NCI-H2196 treated with DMSO at 0.1 percent for 48 hours (cell line): Measurements from ENCODE around the gene ZFYVE28.

Source experiments
- DNase-seq: peaks from one replicate; lab custom pipeline; 2025; ENCODE audit not compliant: unreplicated experiment; lab: John Stamatoyannopoulos, UW

The ZFYVE28 gene

GRCh38 chr4:2428496-2429213 lies 10.2 kb upstream of the ZFYVE28 start:
- no peak for DNase-seq

DNA sequence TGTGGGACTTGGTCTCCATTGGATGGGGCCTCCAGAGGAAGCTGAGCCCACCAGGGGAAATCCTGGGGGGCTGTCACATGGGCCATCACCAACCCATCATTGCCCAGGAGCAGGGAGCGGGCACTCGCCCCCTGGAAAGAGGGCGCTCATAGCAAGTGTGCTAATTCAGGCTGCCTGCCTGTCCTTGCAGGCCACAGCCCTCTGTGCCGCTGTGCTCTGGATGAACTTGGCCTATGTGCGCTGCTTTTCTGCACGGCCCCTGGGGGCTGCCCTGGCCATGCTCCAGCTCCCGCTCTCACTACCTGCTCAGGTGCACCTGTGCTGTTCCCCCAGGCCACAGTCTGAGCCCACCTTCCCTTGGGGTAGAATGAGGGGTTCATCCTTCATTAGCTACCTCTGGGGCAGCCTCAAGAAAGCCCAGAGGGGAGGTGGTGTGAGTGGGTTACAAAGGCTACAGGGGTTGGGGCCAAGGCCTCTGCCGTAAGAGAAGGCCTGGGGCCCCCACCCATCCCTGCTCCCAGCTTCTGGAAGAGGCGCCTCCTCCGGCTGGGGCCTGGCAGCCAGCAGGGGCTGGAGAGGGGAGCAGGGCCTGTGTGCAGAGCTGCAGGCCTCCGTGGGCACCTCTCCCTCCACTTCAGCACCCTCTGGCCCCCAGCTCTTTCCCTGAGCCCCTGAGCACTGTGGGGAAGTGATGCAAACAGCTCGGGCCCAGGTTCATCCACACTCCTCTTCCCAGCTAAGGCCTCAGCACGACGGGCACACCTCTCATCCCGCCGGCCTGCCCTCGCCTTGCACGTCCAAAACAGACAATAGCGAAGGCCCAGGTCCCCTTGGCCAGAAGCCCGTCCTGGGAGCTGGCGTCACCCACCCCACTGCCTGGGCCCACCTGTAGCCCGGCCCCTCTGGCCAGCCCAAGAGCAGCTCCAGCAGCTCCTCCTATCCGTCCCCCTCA lies 9.2 kb upstream of the ZFYVE28 start:
- DNase-seq, result no peak

DNA sequence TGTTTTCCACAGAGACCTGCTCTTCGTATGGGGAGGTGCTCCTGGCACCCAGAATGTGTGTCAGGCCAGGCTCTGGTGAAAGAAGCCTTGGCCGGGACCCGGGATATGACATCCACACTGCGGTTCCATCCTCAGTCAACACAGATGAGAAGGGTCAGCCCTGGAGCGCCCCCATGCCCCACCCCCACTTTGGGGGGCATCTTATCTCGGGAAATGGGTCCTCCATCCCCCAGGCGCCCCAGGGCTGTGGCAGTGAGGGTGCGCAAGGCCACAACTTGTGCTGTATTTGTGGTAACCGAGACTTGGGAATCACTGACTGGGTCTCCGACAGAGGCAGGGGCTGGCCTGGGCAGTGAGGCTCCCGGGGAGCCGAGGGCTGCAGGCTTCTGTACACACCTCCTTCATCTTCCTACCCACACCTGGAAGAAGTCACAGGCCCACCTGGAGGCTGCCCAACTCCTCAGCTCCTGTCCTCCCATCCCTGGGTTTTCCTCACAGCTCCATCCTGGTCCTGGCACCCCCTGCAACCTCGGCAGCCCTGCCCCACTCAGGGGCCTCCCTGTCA lies 8.3 kb upstream of the ZFYVE28 start:
- DNase-seq, result no peak

- DNase-seq, result no peak
Observed at GRCh38 chr4:2426069-2426397, 7.6 kb upstream of the ZFYVE28 start.

DNA sequence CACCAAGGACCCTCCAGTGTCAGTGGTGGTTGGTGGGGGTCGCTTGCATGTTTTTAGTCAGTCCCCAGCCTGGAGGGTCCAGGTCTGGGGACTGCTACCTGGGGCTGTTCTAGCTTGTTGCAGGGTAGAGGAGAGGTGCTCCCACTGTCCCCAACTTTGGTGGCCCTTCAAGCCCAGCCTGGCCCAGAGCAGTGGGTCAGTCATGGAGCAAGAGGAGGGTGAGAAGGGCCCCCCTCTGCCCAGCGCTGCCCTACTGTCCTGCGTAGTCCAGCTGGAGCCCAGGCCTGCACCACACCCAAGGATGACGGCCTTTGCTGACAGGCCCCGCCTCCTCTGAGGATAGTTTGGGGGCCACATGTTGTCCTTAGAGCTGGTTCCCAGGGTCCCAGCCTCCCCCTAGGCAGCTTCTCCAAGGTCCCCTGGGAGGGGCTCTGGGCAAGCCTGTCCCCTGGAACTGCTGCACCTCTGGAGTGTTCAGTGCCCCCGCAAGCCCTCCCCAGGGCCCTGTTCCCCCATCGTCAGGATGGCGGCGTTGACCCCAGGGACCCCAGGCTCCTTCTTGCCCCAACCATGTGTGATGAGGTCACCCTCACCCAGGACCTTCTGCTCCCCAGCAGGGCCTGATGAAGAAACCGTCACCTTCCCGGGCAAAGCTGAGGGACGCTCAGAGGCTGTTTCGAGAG lies 7.1 kb upstream of the ZFYVE28 start:
- DNase-seq, result no peak

DNA sequence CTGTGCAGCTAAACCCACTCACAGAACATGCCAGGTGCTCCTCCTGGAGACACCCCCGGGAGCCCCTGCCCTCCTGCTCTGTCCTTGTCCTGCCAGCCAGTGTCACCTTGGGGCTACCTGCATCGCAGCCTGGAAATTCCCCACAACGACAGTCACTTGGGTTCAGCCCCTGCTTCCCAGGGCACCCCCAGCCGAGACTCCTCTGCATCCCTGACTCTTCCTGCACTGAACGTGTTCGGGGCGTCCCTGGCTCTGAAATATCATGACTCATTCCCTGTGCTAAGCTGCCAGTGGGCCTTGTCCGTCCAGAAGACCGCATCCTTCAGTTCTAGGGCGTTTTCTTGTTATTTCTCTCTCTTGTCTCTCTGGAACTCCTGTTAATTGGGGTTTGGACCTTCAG lies 6.1 kb upstream of the ZFYVE28 start:
- no peak for DNase-seq

DNA sequence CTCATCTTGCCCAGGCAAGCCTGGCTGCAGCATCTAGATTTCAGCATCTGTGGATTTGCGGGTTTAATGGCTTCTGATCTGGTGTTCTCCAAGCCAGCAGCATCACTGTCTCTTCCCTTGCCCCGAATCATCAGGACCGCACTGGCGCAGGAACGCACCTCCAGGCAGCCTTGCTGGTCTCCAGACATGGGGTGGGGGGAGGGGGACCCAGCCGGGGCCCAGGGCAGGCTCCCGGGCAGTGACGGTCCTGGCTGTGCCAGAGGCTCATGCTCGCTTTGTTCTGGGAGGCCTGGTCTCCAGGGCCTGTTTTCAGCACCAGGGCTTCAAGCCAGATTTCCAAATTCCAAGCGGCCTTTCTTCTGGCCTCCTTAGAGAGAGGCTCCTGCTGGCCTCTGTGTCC lies 5.2 kb upstream of the ZFYVE28 start:
- no peak for DNase-seq

- DNase-seq, result no peak
Observed at GRCh38 chr4:2423066-2423465, 4.6 kb upstream of the ZFYVE28 start.

- DNase-seq, result no peak
Observed at GRCh38 chr4:2421928-2422327, 3.5 kb upstream of the ZFYVE28 start.

- no peak for DNase-seq
Observed at GRCh38 chr4:2419814-2420213, 1.4 kb upstream of the ZFYVE28 start.

DNA sequence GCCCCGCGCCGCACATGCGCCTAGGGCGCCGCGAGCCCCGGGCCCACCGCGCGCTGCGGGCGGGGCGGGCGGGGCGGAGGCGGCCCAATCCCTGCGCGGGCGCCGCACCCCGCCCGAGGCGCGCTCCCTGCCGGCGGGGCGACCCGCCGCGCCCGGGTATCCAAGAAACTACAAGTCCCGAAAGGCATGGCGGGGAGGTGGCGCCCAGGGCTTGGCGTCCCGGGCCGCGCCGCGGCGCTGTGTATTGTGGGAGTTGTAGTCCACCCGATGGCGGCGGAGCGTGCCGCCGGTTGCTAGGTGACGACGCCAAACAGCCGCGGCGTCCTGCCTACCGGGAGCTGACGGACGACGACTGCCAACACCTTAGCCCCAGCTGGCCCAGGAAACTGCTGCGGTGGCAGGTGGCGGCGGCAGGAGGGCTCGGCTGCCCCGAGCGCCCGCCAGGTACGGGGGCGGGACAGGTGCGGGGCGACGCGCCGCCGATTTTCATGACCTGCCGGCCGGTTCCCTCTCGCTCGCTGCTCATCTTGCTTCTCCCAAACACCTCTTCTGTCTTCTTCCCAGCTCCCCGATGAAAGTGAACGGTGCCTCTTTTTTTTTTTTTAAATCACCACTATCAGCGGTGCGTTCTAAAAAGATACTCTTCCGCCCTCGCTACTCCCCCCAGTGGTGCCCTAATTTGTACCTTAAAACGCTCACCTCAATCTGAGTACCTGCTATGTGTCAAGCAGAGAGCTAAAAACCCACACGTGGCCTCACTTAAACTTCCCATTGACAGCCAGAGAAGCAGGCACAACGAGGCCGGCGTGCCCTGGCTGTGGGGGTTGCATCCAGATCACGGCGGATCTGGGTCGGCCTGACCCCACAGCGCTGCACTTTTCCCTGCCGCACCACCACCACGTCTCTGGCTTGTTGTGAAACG lies 466 bp upstream of the ZFYVE28 start, which contains the start of gene CFAP99:
Gene CFAP99 (plus strand): TSS at position 306 of the 922 bp plus-strand sequence.
- peak; percentile 91 for DNase-seq

- DNase-seq, result no peak
Observed at GRCh38 chr4:2417226-2417764, 1.1 kb downstream of the ZFYVE28 start.

DNA sequence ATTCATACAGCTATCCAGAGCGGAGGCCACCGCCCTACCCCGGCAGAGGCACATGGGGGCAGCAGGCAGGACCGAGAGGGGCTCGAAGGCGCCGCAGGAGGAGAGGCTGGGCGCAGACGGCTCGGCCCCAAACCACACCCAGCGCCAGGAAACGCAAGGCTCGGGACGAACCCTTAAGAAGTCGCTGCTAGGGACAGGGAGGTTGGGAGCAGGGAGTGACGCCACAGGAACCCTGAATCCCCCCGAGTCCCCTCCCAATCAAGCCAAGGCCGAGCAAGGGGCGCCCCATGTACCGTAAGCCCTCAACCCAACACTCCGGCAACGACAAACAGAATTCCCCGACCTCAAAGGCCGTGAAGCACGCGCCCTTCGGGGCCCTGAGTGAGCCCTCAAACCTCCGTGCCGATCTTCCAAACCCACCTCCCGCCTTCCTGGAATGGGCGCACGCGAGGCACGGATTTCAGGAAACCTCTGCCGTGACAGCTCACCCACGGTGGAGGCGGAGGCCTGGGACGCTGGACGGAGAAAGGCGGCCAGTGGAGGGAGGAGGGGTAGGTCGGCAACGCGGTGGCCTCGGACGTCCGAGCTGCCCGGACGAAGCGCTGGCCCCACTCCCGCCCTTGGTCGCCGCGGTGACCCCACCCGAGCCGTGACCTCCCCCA lies 1.8 kb downstream of the ZFYVE28 start:
- no peak for DNase-seq

DNA sequence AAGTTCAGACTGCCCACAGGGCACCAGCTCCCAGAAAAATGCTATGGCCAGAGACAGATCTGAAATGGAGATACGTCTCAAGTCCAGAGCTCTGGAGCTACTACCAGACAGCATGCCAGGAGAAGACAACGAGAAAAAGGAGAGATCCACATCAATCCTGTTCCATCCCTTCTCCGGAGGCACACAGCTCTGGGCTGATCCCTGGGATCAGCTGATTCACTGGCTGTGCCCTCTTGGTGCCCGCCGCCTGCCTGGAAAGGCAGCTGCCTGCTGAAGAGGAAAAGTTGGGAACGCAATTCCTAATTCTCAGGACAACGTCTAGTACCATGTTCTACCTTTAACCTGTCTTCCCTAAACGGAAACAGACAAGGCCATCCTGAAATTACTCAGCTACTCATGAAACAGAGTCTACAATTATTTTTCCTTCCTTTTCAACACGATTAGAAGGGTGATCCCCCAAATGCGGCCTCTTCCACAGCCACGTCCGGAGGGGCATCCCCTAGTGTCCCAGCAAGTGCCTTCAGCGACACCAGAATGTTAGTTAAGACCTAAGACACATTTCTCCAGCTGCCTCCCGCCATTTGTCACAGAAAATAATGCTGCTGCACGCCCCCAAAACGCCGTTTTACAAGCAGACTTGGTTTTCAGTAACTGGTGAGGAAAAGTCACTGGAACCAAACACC lies 2.4 kb downstream of the ZFYVE28 start:
- DNase-seq, result no peak

GRCh38 chr4:2415213-2415612 lies 3.2 kb downstream of the ZFYVE28 start:
- DNase-seq, result no peak

GRCh38 chr4:2413821-2414610 lies 4.4 kb downstream of the ZFYVE28 start:
- DNase-seq, result no peak

GRCh38 chr4:2412885-2413716 lies 5.3 kb downstream of the ZFYVE28 start:
- DNase-seq, result peak; percentile 92
